ENCODE measurements around the gene UTP15. TPM values are rescaled to one million over a fixed set of nuclear protein-coding genes. Genes with fewer than 3 reads are reported as not detected.

The UTP15 gene, protein sequence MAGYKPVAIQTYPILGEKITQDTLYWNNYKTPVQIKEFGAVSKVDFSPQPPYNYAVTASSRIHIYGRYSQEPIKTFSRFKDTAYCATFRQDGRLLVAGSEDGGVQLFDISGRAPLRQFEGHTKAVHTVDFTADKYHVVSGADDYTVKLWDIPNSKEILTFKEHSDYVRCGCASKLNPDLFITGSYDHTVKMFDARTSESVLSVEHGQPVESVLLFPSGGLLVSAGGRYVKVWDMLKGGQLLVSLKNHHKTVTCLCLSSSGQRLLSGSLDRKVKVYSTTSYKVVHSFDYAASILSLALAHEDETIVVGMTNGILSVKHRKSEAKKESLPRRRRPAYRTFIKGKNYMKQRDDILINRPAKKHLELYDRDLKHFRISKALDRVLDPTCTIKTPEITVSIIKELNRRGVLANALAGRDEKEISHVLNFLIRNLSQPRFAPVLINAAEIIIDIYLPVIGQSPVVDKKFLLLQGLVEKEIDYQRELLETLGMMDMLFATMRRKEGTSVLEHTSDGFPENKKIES
- total RNA-seq, result 15.2 and 20.5 TPM in 2 replicates

DNA sequence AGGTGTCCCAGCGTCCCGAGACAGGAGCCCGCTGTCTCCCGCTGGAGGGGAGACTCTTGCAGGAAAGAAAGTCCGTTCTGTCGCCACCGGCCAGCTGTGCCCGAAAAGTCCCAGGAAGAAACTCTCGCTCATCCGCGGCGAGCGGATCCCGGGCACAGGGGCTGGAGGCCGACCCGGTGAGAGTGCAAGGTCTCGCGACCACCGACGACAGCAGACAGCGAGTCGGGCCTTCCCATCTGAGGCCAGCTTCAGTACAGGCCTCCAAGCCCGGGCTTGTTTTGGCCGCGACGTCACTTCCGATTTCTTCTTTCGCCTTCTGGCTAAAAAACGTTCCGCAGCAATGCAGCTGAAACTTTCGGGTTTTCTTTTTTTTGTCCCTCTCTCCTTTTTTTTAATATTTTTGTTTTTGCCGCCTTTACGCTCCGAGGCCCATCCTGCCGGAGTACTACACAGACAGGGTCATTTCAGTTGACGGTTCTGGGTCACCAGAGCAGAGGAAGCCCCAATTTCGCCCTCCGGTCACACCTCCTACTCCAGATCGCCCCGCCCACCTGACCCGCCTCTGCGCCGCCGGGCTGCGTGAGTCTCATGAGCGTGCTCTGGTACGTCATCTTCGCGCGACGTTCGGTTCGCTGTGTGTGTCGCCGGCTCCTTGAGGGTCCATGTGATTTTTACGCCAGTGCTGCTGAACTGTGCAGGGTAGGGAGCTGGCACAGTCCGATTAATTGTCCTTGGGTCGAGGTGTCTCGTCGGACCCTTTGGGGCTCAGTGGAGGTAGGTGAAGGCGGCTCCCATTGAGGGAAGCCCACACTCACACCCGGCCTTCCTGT, at the start of gene UTP15, which contains the start of gene ANKRA2:
Gene UTP15, plus strand, starts transcription at position 605 of the 830 bp plus-strand sequence. CDS start 1,602 bp downstream, outside the sequence.
Gene ANKRA2, minus strand, starts transcription at position 501 of the 830 bp plus-strand sequence. CDS start 2,758 bp downstream, outside the sequence.

DNA sequence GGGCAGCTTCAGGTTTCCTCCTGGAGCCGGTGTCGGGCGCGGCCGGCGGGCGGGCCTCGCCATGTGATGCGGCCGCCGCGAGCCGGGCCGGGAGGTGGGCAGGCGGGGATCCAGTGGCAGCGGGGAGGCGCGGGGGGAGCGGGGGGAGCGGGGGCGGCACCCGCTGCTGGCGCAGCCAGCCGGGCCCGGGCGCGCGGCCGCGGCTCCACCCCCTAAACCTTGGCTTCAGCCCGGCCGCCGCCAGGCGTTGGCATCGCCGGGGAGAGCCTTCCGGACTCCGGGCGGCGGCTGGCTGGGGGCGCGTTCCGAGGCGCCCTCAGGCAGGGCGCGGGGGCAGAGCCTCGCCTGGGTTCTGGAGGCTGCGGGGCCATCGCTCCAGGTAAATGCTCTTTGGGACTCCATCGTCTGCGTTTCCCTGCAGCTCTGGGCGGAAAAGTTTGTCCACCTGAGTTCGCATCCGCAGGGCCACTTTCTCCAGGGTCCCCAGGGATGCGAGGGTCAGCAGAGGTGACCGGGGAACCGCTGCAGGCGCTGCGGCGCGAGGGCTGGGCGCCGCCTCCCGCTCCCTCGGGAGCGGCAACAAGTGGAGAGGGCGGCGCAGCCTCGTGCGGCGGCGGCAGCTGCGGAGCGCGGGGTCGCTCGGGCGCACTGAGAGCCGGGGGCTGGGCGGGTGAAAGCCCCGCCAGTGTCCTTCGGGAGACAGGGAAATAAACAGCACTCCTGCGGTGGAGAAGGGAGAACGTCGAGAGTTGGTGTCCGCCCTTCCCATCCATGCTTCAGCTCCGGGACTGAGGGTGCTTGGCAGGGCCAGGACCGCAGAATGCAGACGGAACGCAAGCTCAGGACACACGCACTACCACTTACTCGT, 60.6 kb downstream of the UTP15 start, which contains the start of gene ARHGEF28:
Gene ARHGEF28, plus strand, starts transcription at position 253 of the 868 bp plus-strand sequence. CDS start 58,656 bp downstream, outside the sequence.

Other genes with a start within 250 kb of the UTP15 start
- 0.09 and 0.38 TPM in 2 replicates for gene FOXD1, start 117.0 kb upstream of the UTP15 start, total RNA-seq
- gene BTF3, start 67.3 kb upstream of the UTP15 start, total RNA-seq, result 284 and 300 TPM in 2 replicates
- 13.0 and 13.3 TPM in 2 replicates for gene ANKRA2, start 104 bp upstream of the UTP15 start, total RNA-seq
- gene ARHGEF28, start 60.5 kb downstream of the UTP15 start, total RNA-seq, result 73.1 and 106 TPM in 2 replicates